GM18517 (cell line): ENCODE data around the gene TAPT1.
"Not testable (repeated sequence)": the region's sequence is repeated elsewhere in the genome, so short reads cannot be mapped to it uniquely, and the experiment has no call there.

Experiments used
- ATAC-seq: cut with Tn5 transposase; IDR thresholded peaks from one replicate; pipeline ENCODE4 v1.9.1; 2021; ENCODE audit warnings: mild to moderate bottlenecking, moderate library complexity; ENCODE audit not compliant: unreplicated experiment

The TAPT1 gene, protein sequence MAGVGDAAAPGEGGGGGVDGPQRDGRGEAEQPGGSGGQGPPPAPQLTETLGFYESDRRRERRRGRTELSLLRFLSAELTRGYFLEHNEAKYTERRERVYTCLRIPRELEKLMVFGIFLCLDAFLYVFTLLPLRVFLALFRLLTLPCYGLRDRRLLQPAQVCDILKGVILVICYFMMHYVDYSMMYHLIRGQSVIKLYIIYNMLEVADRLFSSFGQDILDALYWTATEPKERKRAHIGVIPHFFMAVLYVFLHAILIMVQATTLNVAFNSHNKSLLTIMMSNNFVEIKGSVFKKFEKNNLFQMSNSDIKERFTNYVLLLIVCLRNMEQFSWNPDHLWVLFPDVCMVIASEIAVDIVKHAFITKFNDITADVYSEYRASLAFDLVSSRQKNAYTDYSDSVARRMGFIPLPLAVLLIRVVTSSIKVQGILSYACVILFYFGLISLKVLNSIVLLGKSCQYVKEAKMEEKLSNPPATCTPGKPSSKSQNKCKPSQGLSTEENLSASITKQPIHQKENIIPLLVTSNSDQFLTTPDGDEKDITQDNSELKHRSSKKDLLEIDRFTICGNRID

DNA sequence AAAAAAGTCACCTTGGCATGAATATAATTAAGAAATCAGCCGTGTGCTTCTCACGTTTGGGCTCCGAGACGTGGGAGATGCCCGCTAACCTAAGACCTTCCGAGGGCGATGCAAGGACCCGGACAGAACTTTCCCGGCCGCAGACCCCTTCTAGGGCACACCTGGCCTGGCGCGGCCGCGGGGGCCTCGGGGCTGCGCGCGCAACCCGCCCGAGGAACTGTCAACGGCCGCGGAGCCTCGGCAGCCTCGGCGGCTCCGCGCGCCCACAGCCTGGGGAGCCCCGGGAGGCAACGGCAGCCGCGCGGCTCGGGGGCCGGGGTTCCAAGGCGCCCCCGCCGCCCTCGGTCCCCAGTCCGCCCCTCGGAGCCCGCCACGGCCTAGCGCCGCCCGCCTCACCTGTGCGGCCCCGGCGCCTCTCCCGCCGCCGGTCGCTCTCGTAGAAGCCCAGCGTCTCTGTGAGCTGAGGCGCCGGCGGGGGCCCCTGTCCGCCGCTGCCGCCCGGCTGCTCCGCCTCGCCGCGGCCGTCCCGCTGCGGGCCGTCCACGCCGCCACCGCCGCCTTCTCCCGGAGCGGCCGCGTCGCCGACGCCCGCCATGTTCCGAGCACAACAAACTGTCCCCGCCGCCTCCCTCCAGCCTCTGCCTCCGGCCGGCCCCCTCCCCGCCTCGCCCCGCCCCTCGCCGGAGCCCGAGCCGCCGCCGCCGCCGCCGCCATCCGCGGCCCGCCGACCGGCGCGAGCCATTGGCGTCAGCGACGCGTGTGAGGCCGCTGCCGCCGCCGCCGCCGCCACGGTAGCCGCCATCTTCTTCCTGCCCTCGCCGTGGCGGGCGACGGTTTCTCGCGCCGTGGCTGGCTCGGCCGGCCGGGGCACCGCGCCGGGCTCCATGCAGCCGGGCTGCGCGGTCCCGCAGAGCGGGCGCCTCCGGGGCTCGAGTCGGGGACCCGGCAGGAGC, at the start of gene TAPT1:
TSS of gene TAPT1 (minus strand) at position 609 of the 953 bp plus-strand sequence. CDS start at position 595, 14 bp downstream.
- peak; percentile 63 for ATAC-seq

DNA sequence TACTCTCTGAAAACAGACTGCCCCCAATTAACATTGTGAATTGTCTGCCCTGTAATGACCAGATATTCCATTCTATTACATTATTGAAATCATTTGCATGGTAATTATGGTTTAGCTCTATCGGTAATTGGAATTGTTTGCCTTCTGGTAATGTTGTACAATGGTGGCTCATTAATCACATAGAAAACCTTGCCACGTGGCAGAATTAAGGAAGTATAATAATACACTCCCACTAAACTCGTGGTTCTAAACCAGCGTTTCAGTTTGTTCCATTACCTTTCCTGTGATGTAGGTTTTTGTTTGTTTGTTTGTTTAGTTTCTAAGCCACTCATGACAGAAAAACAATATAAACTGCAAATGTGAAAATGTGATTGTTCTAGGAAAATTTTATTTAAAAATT, 45.1 kb upstream of the TAPT1 start:
- no peak for ATAC-seq

DNA sequence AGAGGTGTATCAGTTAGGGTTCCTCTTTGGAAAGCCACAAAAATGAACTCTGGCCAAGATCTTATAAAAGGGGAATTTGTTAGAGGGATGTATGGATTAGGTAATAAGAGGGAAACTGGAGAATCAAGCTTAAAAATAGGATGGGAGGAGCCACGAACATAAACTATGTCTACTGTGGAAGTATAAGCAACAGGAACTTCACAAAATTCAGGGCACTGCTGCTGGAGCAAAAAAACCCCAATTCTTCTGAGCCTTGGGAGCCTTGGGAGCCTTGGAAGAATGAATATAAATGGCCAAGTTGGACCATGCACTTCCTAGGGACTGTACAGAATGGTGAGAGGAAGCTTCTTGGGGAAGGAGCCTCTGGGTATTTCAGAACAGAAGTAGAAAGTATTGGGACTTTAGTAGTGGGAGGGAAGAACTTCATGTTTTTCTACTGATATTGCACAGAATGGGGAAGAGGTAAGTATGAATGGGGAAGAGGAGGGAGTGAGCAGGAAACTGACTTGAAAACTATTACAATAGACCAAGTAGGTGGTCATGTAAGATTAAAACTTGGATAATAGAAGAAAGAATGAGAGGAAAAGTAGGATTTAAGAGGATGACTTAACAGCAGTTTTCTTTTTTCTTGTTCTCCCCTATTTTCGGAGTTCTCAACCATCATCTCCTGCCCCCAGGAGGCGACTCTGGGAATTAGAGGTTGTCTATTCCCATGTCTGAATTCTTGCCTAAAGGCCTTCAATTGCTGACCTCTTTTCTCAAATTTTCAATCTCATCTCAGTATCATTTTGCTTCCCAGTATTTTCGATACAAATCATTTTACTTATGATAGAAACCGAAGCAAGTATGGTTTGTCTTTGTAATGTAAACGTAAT, 44.4 kb upstream of the TAPT1 start:
- ATAC-seq, result no peak

DNA sequence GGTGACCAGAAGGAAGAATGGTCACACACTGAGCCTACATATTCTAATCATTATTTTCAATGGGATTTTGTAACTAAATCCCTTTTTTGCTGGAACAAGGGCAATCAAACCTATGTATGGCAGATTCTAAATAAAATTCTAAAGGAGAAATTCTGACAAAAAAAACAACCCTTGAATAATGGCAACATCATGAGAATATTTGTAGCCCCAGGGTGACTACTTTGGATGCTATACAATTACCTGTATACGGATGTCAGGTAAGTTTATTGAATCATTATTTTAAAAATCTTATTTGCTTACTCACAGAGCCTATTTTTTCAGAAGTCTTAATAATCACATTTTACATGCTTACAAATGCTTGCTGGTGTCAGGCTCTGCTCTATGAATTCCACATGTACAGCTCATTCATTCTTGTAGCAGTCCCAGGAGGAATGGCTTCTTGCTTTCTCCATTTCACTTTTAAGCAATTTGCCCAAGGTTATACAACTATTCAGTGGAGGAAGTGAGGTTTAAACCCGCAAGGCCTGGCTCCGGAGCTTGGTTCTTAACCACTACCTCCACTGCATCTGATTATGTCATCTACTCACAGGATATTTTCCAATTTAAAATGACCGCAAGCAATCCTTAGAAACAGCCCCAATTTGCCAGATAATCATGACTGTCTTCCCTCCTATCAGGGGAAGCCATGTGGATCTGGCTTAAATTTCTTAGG, 43.6 kb upstream of the TAPT1 start:
- ATAC-seq, result not testable (repeated sequence)

DNA sequence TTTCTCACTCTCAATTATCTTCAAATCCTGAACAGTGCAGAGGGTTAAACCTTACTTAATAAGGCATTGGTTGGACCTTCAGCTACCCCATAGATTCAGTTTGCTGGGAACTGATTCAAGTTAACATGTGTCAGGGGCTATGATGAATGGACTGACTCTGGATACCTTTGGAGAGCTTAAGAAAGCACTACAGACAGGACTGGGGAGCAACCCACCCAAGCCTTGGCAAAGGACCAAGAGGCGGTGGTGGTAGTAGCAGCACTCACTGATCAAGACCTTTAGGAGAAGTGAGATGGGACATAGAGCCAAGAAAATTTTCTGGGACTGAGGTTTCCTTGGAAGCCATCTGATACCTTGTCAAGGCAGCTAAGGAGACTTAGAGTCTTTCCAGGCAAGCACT, 43.0 kb upstream of the TAPT1 start:
- ATAC-seq, result no peak

DNA sequence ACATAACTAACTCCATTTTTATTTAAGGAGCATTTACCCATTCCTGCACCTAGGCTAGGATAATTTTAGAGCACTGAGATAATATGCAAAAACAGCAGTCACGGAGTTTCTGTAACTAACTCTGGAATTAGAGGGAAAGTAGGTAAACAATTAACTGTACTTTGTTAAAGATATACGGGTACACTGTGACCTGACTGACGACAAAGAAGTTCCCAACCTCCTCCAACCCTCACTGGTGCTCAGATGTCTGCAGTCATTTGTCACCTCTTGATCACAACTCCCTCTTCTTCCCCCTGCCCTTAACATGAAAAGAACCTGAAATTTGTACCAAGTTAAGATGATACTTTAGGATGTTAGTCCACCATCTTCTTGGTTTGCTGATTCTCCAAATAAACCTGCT, 42.0 kb upstream of the TAPT1 start:
- ATAC-seq, result no peak

DNA sequence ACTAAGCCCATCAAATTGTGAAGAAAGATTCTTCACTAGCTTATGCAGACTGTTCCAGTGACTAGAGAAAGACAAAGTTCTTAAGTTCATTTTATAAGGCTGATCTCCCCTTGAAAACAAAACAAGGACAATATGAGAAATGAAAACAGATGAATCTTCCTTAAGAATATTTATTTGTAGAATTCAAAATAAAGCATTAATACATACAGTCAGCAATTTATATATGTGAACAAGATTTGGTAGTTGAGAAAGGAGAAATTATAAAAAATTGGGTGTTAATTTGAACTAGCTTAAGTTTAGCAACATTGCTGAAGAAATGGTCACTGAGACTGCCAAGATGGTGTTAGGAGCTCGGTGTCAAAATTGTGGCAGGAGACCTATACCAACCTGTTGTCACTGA, 41.4 kb upstream of the TAPT1 start:
- ATAC-seq, result no peak

DNA sequence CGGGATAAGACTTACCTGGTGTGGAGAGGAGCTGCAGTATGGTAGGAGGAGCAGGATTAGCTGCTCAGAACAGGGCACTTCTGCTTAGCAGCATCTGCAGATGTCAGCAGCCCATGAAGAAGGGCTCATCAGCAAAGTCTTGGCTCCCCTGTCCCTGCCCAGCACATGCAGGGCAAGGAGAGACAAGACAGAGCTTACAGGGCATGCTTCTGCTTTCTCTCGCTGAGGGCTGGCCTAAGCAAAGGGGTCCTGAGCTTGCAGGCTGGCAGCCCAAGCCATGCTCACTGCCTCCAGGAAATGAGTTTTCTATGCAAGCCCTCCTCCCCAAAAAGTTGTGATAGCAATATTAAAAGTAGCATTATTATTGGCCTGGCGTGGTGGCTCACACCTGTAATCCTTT, 39.5 kb upstream of the TAPT1 start:
- ATAC-seq, result no peak

DNA sequence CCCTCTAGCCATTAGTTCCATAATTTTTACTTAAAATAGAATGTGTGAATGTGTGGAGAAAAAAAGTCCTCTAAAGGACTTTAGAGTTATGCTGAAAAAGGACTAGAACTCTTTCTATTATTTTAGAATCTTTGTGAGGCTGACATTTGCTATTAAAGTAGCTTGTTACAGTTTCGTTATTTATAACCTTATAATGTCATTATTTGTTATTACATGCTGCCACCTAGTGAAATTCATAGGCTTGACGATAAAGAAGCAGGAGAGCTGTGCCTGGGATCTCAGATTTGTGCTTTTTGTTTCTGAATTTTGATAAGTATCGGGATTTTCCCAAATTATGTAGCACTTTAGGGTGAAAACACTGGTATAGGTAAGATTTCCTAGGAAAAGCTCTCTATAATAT, 38.5 kb upstream of the TAPT1 start:
- ATAC-seq, result no peak

DNA sequence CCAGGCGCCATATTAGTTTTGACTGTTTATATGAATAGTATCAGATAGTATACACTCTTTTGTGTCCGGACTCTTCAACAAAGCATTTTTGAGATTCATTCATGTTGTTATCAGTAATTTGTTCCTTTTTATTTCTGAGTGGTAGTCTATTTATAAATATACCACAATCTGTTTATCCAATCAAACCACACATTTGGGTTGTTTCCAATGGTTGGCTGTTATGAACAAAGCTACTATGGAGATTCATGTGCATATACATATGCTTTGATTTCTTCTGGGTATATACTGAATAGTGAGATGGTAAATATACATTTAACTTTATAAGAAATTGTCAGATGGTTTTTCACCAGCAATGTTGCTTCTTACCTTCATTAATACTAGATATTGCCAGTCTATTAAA, 36.8 kb upstream of the TAPT1 start:
- no peak for ATAC-seq

DNA sequence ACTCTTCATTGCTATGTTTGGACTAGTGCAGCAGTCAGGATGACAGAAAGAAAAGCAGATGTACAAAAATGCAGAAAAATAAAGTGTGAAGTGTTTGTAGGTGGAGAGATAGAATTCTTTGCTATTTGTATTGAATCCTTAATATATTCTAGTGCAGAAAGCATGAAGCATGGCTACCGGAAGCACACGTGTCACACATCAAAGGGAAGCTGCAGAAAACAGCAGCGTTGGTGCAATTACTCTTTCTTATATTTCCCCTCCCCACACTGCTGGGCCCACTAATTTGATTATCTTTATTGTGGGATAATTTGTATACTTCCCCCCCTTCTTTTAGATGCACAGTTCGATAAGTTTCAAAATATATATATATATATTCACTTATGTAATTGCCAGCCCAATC, 35.9 kb upstream of the TAPT1 start:
- no peak for ATAC-seq

DNA sequence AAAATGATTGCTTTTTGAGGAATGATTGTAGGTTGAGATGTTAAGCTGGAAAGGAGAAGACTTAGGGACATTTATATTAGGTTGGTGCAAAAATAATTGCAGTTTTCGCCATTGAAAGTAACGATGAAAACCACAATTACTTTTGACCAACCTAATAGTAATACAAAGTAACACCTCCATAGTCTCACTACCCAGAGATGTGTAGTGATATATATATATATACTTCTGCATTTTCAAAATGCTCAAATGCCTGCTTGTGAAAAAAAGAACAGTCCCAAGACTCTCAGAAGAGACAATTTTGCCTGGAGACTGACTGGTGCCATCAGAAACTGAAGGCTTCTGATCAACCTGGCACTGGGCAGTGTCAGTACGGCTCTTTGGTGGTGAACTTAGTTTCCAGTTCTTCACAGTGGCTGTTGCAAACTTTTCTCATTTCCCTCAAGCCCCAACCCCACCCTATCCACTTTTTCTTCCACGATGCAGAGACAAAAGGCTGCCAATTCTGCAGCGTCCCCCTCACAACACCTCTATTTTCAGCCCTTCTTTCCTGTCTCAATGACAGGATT, 35.1 kb upstream of the TAPT1 start:
- ATAC-seq, result no peak

DNA sequence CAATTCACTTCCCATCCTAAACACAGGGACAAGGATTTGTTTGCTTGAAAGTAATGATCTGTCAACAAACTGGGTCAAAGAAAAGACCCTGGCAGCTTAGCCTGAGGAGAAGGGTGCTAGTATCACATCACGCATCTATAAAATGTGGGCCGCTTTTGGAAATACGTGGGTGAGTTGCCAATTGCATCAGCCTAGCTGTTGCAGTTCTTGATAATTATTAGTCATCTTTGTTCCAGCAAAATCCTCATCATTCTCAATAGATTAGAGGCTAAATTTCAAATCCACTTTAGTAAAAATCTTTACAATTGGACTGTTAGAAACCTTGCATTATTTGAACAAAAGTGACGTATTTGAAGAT, 33.6 kb upstream of the TAPT1 start:
- no peak for ATAC-seq

DNA sequence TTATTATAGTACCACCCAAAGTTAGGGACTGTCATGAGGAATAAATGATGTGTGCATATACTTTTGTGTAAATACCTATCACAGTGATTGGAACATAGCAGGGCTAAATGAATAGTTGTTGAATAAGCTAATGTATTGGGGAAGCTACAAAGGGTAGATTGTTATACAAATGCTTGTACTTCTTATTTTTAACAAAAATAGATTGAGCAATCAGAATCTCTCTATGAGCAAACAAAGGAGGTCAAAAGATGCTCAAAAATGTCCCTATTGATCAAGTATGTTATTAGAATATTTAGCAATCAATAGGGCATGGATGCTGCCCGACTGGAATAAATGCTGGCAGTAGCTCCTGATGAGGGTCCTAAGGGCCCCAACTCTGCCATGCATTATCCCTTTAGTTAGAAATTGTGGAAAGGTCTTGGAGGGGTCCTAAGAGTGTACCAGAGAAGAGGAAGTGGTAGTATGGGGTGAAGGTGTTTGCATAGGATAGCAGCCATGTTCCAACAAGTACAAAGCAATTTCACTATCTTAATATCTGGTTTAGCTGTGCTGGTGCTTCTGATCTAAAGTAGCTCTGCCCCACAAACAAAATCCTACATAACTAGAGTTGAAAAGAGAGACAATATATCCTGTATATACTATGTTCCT, 33.1 kb upstream of the TAPT1 start:
- ATAC-seq, result no peak

DNA sequence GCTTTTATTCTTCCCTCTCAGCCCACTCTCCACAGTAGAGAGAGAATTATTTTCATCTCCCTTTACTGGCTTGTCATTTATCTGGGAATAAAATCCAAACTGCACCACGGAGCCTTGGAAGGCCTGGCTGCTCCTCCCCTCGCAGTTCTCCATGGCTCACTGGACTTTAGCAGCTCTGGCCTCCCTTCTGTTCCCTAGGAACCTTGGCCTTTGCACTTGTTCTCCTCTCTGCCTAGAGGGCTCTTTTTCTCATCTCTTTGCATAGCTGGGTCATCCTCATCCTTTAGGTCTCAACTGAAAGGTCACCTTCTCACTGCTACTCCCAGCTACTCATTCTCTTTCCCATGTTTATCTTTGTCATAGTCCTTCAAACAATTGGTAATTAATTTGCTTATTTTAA, 31.3 kb upstream of the TAPT1 start:
- no peak for ATAC-seq

DNA sequence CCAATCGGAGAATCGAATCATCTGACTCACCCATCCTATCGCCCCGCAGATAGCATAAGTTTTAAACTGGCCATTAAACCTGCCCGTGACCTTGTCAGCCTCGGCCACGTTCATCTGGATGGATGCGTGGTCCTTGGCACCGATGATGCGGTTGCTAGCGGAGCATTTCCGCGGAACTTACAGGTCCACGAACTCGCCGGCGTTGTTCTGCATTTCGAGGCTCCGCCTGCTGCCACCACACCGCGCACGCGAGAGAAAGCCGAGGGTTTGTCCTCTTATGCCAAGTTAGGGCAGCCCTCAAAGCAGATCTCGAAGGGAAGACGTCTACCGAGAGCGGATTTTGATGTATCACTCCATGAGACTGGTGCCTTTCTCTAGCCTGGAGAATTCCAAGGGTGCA, 30.1 kb upstream of the TAPT1 start:
- ATAC-seq, result no peak

DNA sequence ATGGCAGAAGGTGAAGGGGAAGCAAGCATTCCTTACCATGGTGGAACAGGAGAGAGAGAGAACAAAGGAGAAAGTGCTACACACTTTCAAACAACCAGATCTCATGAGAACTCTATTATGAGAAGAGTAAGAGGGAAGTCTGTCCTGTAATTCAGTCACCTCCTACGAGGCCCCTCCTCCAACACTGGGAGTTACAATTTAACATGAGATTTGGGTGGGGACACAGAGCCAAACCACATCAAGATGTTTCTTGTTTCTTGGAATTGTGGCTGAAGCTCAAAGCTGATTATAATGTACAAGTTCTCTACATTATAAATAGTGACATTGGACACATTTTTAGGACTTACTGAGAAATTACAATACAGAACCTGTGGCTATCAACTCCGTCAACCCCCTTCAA, 29.5 kb upstream of the TAPT1 start:
- ATAC-seq, result no peak

DNA sequence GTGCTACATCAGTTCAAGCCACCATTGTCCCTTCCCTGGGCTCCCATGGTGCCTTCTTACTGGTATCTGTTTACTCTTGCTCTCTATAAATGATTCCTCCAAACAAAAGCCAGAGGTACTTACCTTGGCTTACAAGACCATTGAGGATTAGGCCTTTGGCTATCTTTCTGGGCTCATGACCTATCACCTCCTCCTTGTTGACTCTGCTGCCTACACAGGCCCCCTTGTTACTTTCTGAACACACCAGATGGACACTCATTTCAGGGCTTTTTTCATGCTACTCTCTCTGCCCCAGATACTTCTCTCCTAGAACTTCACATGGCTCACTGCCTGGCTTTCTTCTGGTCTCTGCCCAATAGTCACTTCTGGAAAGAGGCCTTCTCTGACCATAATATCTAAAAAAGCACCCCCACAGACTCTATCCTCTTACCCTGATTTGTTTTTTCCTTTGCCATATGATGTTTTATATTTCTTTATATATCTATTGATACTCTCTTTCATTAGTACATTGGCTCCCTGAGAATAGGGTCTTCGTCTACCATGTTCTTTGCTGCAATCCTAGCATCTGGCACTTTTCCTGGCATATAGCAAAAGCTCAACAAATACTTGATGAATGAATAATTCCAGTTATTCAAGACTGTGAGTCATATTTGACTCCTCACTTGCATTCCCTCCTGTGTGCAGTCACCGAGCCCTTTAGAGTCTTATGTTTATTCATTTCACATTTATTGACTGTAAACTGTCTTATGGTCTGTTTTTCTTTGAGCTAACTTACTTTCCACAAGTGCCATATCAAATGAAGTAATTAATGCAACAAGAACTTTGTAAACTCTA, 27.1 kb upstream of the TAPT1 start:
- ATAC-seq, result no peak
